Trophoblast cell (in vitro differentiated cells and primary cell): ENCODE results near the gene C17orf58. TPM values are rescaled to one million over a fixed set of nuclear protein-coding genes. Genes with fewer than 3 reads are reported as not detected.
"Not testable (repeated sequence)": the region's sequence is repeated elsewhere in the genome, so short reads cannot be mapped to it uniquely, and the experiment has no call there.

Experiments used
- DNase-seq, 2 donors: peaks; one replicate each; pipeline ENCODE4 v3.0.0-alpha.2; 2016
- H2AFZ ChIP-seq: 2 replicates; pipeline ENCODE4 v1.6.1; 2013; ENCODE audit warnings: low read length, moderate library complexity, mild to moderate bottlenecking; ENCODE audit not compliant: insufficient read depth, poor library complexity
- H2AK5ac ChIP-seq: 2 replicates; pipeline ENCODE4 v1.6.1; 2013; ENCODE audit warnings: mild to moderate bottlenecking, low read length
- H2BK120ac ChIP-seq: 2 replicates; pipeline ENCODE4 v1.6.1; 2013; ENCODE audit warnings: low read length, mild to moderate bottlenecking, moderate library complexity; ENCODE audit not compliant: insufficient read depth, poor library complexity
- H2BK12ac ChIP-seq: 2 replicates; pipeline ENCODE4 v1.6.1; 2013; ENCODE audit warnings: mild to moderate bottlenecking, low read length, moderate library complexity
- H2BK5ac ChIP-seq: 2 replicates; pipeline ENCODE4 v1.6.1; 2013; ENCODE audit warnings: low read length, low read depth, moderate library complexity, mild to moderate bottlenecking; ENCODE audit not compliant: poor library complexity
- H3K14ac ChIP-seq: 2 replicates; pipeline ENCODE4 v1.6.1; 2013; ENCODE audit warnings: mild to moderate bottlenecking, low read length
- H3K18ac ChIP-seq: 2 replicates; pipeline ENCODE4 v1.6.1; 2013; ENCODE audit warnings: mild to moderate bottlenecking, low read length
- H3K23ac ChIP-seq: 2 replicates; pipeline ENCODE4 v1.6.1; 2013; ENCODE audit warnings: low read length
- H3K27ac ChIP-seq: 2 replicates; pipeline ENCODE4 v1.5.1; 2013; ENCODE audit warnings: low read depth, mild to moderate bottlenecking, inconsistent platforms, low read length, moderate library complexity
- H3K27me3 ChIP-seq: 2 replicates; pipeline ENCODE4 v1.6.1; 2013; ENCODE audit warnings: inconsistent platforms, mild to moderate bottlenecking, low read length, moderate library complexity; ENCODE audit not compliant: insufficient read depth
- H3K36me3 ChIP-seq, 2 experiments: 1 replicate in 1 of 2; 2 replicates in 1 of 2; pipeline ENCODE4 v1.6.1; 2013; ENCODE audit warnings: low read length in 2 of 2, mild to moderate bottlenecking in 2 of 2, moderate library complexity in 1 of 2; ENCODE audit not compliant: insufficient read depth in 2 of 2, control insufficient read depth in 1 of 2
- H3K4ac ChIP-seq: 2 replicates; pipeline ENCODE4 v1.6.1; 2013; ENCODE audit warnings: low read depth, mild to moderate bottlenecking, low read length, moderate library complexity
- H3K4me1 ChIP-seq, 2 experiments: 1 replicate in 1 of 2; 2 replicates in 1 of 2; pipeline ENCODE4 v1.6.1; 2013; ENCODE audit warnings: low read length in 2 of 2, mild to moderate bottlenecking in 2 of 2, moderate library complexity in 1 of 2; ENCODE audit not compliant: insufficient read depth in 2 of 2, control insufficient read depth in 1 of 2
- H3K4me2 ChIP-seq: 2 replicates; pipeline ENCODE4 v1.6.1; 2013; ENCODE audit warnings: inconsistent platforms, mild to moderate bottlenecking, low read length, moderate library complexity
- H3K4me3 ChIP-seq: 2 replicates; pipeline ENCODE4 v1.5.1; 2013; ENCODE audit warnings: mild to moderate bottlenecking, low read depth, low read length, inconsistent platforms
- H3K79me1 ChIP-seq: one replicate; pipeline ENCODE4 v1.6.1; 2013; ENCODE audit warnings: low read length
- H3K79me2 ChIP-seq: 2 replicates; pipeline ENCODE4 v1.6.1; 2013; ENCODE audit warnings: low read length, mild to moderate bottlenecking; ENCODE audit not compliant: control insufficient read depth, insufficient read depth, poor library complexity
- H3K9ac ChIP-seq: 2 replicates; pipeline ENCODE4 v1.6.1; 2013; ENCODE audit warnings: mild to moderate bottlenecking, low read length
- H3K9me3 ChIP-seq: 2 replicates; pipeline ENCODE4 v1.6.1; 2013; ENCODE audit warnings: low read depth, mild to moderate bottlenecking, control low read depth, inconsistent platforms, low read length; ENCODE audit not compliant: insufficient read depth
- H4K12ac ChIP-seq: 2 replicates; pipeline ENCODE4 v1.6.1; 2013; ENCODE audit warnings: low read depth, mild to moderate bottlenecking, low read length, moderate library complexity
- H4K8ac ChIP-seq: 2 replicates; pipeline ENCODE4 v1.6.1; 2013; ENCODE audit warnings: low read depth, mild to moderate bottlenecking, low read length, moderate library complexity
- H4K91ac ChIP-seq: one replicate; pipeline ENCODE4 v1.6.1; 2013; ENCODE audit warnings: low read depth, mild to moderate bottlenecking, low read length, moderate library complexity
- WGBS: extraction: QIAGEN DNeasy Blood & Tissue Kit; methylation state at CpG from one replicate; pipeline ENCODE4 v1.1.7; 2013; ENCODE audit warnings: missing lambda C conversion rate; ENCODE audit not compliant: insufficient read length, insufficient coverage; ENCODE audit errors: extremely low coverage; 5-methylcytosine and 5-hydroxymethylcytosine counted together
- polyA plus RNA-seq: library from polyadenylated mRNA; stranded (reverse); fragments of 200-250 nt; gene quantifications from 2 replicates; pipeline ENCODE4 v1.2.3, GENCODE V29; 2013

Gene C17orf58
- polyA plus RNA-seq = 7.4 and 8.3 TPM in 2 replicates

DNA sequence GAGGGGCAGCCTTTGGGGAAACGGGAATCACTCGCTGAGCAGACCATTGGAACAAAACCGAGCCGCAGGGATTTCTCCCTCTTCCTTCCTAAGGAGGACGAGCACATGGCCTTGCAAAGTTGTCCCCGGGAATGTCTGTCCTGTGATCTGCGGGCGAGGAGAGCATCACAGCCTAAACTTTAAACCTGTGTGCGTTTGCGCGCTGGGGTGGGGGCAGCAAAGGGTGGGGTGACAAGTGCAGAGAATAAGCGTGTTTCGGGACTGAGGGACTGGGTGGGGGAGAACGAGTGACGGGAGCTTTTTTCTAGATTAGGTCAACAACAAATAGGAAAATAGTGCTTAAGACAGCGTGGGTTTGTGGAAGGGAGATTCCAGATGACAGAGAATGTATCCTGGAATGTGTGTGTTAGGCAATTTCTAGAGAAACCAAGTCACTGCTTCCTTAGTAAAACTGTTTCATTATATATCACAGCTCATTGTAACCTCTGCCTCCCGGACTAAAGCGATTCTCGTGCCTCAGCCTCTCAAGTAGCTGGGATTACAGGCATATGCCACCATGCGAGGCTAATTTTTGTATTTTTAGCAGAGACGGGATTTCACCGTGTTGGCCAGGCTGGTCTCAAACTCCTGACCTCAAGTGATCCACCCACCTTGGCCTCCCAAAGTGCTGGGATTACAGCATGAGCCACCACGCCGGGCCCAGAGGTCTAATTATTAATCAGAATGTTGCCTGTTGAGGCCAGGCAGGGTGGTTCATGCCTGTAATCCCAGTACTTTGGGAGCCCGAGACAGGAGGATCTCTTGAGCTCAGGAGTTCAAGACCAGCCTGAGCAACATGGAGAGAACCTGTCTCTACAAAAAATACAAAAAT lies at the start of gene C17orf58:
Gene C17orf58, minus strand, starts transcription at position 169 of the 871 bp plus-strand sequence. CDS start 271 bp downstream, outside the sequence.
- not testable (repeated sequence) for H3K27me3 ChIP-seq, H3K14ac ChIP-seq, H3K9me3 ChIP-seq, H2BK12ac ChIP-seq, H2BK5ac ChIP-seq, H3K79me1 ChIP-seq, H4K91ac ChIP-seq, H3K18ac ChIP-seq, H3K23ac ChIP-seq, H3K36me3 ChIP-seq, H3K9ac ChIP-seq, H4K8ac ChIP-seq, H3K27ac ChIP-seq, H2BK120ac ChIP-seq, H3K4ac ChIP-seq, H2AFZ ChIP-seq, H4K12ac ChIP-seq, H3K79me2 ChIP-seq, H2AK5ac ChIP-seq, H3K4me1 ChIP-seq
- peak within 1 kb of the TSS; percentile 51 for H3K4me3 ChIP-seq
- no CpG with 5 or more reads among the region's 25 CpGs for WGBS
- H3K4me2 ChIP-seq = peak within 1 kb of the TSS; percentile 99
- DNase-seq = peak in 1 of 2 donors; percentile 49

DNA sequence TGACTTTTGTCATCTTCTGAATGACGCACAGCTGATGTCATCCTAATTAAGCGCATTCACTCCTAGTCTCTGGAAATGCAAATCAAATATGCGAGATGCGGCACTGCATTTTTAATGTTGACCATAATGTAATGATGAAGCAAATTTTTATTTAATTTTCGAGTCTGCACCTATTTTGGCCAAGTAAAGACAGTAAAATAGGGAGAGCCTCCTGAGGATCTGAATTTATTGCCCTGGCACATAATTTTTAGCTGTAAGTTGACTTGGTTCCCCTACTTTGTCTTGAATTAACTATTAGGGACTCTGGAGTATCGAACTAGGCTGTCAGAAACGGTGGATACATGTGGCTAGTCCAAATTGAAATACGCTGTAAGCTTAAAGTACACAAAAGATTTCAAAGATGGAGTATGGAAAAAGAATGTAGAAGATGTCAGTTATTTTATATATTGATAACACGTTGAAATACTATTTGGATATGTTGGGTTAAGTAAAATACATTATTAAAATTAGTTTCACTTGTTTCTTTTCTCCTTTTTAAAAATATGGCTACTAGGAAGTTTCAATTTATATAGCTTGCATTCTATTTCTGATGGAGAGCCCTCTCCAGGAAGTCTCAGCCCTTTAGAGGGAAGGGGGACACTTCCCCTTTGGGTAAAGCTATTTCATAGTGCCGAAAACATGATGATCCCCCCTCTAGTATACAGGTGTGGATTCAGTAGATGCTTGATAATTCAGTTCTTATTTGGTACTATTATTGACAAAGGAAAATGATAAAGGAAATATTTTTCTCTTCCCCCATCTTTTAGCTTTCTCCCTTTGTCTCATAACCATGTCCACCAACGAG lies 40.3 kb upstream of the C17orf58 start:
- Histone ChIP-seq H2BK5ac (no peak overlapping the region), H3K36me3 (peaks cover 34 to 39% of the 10 kb centered on the region in 2 experiments), H3K9ac (peak overlapping the region; percentile 95), H3K79me2 (peaks cover 13% of the 10 kb centered on the region), H3K27ac (peak overlapping the region; percentile 76), H4K91ac (no peak overlapping the region), H4K12ac (no peak overlapping the region), H4K8ac (peak overlapping the region; percentile 88), H2AK5ac (no peak overlapping the region), H2BK12ac (no peak overlapping the region), H3K14ac (peak overlapping the region; percentile 82), H3K27me3 (no peaks in the 10 kb centered on the region), H3K18ac (no peak overlapping the region), H2BK120ac (no peak overlapping the region), H3K4me3 (peak overlapping the region; percentile 96), H3K79me1 (peaks cover 6% of the 10 kb centered on the region), H3K4me1 (no peaks in the 10 kb centered on the region), H3K4ac (peak overlapping the region; percentile 99), H2AFZ (peak overlapping the region; percentile 90), H3K9me3 (no peaks in the 10 kb centered on the region), H3K4me2 (peak overlapping the region; percentile 77), H3K23ac (no peak overlapping the region)
- WGBS = no CpG with 5 or more reads among the region's 11 CpGs
- no peak for DNase-seq

DNA sequence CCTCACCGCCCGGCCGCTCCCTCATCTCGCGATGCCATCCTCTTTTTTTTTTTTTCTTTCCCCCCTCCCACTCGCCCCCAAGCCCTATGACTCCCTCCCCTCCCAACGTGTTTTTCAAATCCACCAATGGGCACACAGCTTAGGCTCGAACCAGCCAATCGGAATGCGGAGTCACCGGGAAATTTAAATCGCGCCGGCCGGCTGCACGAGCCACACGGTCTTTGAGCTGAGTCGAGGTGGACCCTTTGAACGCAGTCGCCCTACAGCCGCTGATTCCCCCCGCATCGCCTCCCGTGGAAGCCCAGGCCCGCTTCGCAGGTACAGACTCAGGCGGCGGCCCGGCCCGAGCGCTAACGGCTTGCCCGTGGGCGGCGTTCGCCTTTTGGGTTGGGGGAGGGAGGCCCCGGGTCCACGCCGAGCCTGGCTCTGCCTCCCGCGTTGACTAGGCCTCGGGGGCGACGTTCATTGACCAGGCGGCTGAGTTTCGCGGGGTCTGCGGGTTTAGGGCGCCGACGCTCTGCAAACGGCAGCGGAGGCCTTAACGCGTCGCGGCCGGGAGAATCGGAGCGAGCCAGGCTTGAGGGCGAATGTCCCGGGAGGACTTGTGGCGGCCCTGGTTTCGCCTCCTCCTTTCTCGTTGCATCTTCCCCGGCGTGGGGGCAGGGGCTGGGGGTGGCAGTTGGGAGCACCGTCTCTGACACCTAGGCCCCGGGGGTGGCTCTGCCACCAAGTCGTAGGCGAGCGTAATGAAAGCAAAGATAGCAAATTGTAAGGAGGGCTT lies 39.4 kb upstream of the C17orf58 start, which contains the start of gene KPNA2:
Gene KPNA2, plus strand, starts transcription at position 213 of the 781 bp plus-strand sequence. CDS start 1,398 bp downstream, outside the sequence.
- Histone ChIP-seq H2BK5ac (peak within 1 kb of the TSS; percentile 81), H3K4me1 (no peaks in the 10 kb centered on the region), H3K4ac (peak within 1 kb of the TSS; percentile 99), H2AK5ac (peak within 1 kb of the TSS; percentile 97), H3K23ac (no peak within 1 kb of the TSS), H4K12ac (peak within 1 kb of the TSS; percentile 20), H4K8ac (peak within 1 kb of the TSS; percentile 88), H3K79me1 (peaks cover 6% of the 10 kb centered on the region), H3K9ac (peak within 1 kb of the TSS; percentile 95), H3K14ac (peak within 1 kb of the TSS; percentile 82), H3K27me3 (no peaks in the 10 kb centered on the region), H3K36me3 (peaks cover 26 to 31% of the 10 kb centered on the region in 2 experiments), H3K18ac (peak within 1 kb of the TSS; percentile 78), H2BK120ac (peak within 1 kb of the TSS; percentile 13), H3K9me3 (no peaks in the 10 kb centered on the region), H3K27ac (peak within 1 kb of the TSS; percentile 76), H4K91ac (peak within 1 kb of the TSS; percentile 54), H3K4me3 (peak within 1 kb of the TSS; percentile 96), H3K79me2 (peaks cover 13% of the 10 kb centered on the region), H3K4me2 (peak within 1 kb of the TSS; percentile 77), H2AFZ (peak within 1 kb of the TSS; percentile 90), H2BK12ac (no peak within 1 kb of the TSS)
- WGBS = no CpG with 5 or more reads among the region's 72 CpGs
- peak; percentile 94 to 99 for DNase-seq

DNA sequence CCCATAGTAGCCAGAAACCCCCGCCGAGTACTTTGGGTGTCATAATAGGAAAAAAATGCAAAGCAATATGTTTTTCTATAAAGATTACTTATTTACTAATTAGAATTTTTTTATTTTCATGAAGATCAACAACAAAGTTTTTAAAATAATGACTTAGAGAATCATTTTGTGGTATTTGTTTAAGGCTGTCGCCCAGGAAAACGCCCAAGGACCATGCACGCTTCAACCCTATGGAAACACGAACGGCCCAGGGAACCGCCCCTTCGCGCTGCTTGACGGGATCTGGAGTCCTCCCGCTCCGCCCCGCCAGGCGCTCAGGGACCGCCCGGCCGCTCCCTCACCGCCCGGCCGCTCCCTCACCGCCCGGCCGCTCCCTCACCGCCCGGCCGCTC lies 38.9 kb upstream of the C17orf58 start:
- Histone ChIP-seq H3K9me3 (no peaks in the 10 kb centered on the region), H2BK5ac (no peak overlapping the region), H3K14ac (no peak overlapping the region), H3K4me3 (no peak overlapping the region), H3K27me3 (no peaks in the 10 kb centered on the region), H2AK5ac (no peak overlapping the region), H4K8ac (no peak overlapping the region), H3K36me3 (peaks cover 25 to 26% of the 10 kb centered on the region in 2 experiments), H3K27ac (no peak overlapping the region), H3K18ac (no peak overlapping the region), H3K4me2 (no peak overlapping the region), H3K79me2 (peaks cover 13% of the 10 kb centered on the region), H3K4ac (no peak overlapping the region), H3K79me1 (peaks cover 6% of the 10 kb centered on the region), H4K91ac (no peak overlapping the region), H3K9ac (no peak overlapping the region), H3K4me1 (no peaks in the 10 kb centered on the region), H3K23ac (no peak overlapping the region), H2BK120ac (no peak overlapping the region), H2BK12ac (no peak overlapping the region), H2AFZ (no peak overlapping the region), H4K12ac (no peak overlapping the region)
- no CpG with 5 or more reads among the region's 27 CpGs for WGBS
- no peak for DNase-seq
